GM21737 (cell line): ENCODE results near the gene PRKAG2.

Source experiments
- ATAC-seq: cut with Tn5 transposase; IDR thresholded peaks from one replicate; pipeline ENCODE4 v1.9.1; 2021; ENCODE audit warnings: mild to moderate bottlenecking, moderate library complexity; ENCODE audit not compliant: unreplicated experiment

The PRKAG2 gene

GRCh38 chr7:151700586-151701165 is 176.2 kb downstream of the PRKAG2 start:
- ATAC-seq, result no peak

- no peak for ATAC-seq
Observed at GRCh38 chr7:151699928-151700319, 177.0 kb downstream of the PRKAG2 start.

GRCh38 chr7:151699147-151699927 is 177.6 kb downstream of the PRKAG2 start:
- no peak for ATAC-seq

GRCh38 chr7:151697942-151698341 is 179.0 kb downstream of the PRKAG2 start:
- ATAC-seq, result no peak

- no peak for ATAC-seq
Observed at GRCh38 chr7:151697515-151697895, 179.4 kb downstream of the PRKAG2 start.

- ATAC-seq, result no peak
Observed at GRCh38 chr7:151696721-151697514, 180.0 kb downstream of the PRKAG2 start.

GRCh38 chr7:151695951-151696541 is 180.9 kb downstream of the PRKAG2 start:
- no peak for ATAC-seq

GRCh38 chr7:151694828-151695580 is 181.9 kb downstream of the PRKAG2 start:
- no peak for ATAC-seq

- ATAC-seq, result no peak
Observed at GRCh38 chr7:151694441-151694827, 182.5 kb downstream of the PRKAG2 start.

- no peak for ATAC-seq
Observed at GRCh38 chr7:151693140-151693539, 183.8 kb downstream of the PRKAG2 start.

- no peak for ATAC-seq
Observed at GRCh38 chr7:151692721-151693120, 184.2 kb downstream of the PRKAG2 start.

GRCh38 chr7:151691449-151691848 is 185.5 kb downstream of the PRKAG2 start:
- no peak for ATAC-seq

GRCh38 chr7:151690606-151691005 is 186.3 kb downstream of the PRKAG2 start:
- ATAC-seq, result no peak

GRCh38 chr7:151689196-151689971 is 187.5 kb downstream of the PRKAG2 start:
- ATAC-seq, result no peak

- ATAC-seq, result no peak
Observed at GRCh38 chr7:151688236-151688780, 188.6 kb downstream of the PRKAG2 start.

GRCh38 chr7:151687523-151688235 is 189.2 kb downstream of the PRKAG2 start:
- no peak for ATAC-seq

GRCh38 chr7:151686826-151687225 is 190.1 kb downstream of the PRKAG2 start:
- ATAC-seq, result no peak

- no peak for ATAC-seq
Observed at GRCh38 chr7:151686016-151686766, 190.7 kb downstream of the PRKAG2 start.
